NCI-H524 (cell line): ENCODE measurements around the gene TMEM171.

Experiments used
- DNase-seq, 2 experiments: peaks; one replicate each; lab custom pipeline; 2025; lab: John Stamatoyannopoulos, UW

Gene TMEM171

GRCh38 chr5:73120222-73121118 lies at the start of gene TMEM171:
TSS of gene TMEM171 (plus strand) at chr5:73120575. CDS start at chr5:73123374, 2,799 bp downstream.
- no peak for DNase-seq

GRCh38 chr5:73081093-73081492 lies 39.3 kb upstream of the TMEM171 start:
- DNase-seq = no peak

- no peak for DNase-seq
Measured at GRCh38 chr5:73088026-73088425, 32.3 kb upstream of the TMEM171 start.

GRCh38 chr5:73093943-73094342 lies 26.4 kb upstream of the TMEM171 start:
- DNase-seq = no peak

DNA sequence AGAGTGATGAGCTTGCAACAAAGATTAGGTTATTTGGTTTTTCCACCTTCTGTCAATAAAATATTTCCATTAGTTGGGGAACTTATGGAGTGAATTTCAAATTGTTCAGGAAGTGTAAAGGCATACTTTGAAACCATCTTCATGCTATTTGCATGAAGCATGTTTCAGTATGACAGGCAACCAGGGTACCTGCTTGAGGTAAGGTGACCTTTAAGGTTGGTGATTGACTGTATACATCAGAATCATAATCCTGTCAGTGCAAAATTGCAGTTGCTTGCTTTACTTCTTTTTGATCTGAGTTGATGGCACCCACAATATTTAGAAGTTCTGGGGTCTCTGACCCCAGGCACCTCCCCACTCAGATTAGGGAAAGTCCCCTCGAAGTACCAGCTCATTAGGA lies 26.0 kb upstream of the TMEM171 start:
- DNase-seq = no peak

DNA sequence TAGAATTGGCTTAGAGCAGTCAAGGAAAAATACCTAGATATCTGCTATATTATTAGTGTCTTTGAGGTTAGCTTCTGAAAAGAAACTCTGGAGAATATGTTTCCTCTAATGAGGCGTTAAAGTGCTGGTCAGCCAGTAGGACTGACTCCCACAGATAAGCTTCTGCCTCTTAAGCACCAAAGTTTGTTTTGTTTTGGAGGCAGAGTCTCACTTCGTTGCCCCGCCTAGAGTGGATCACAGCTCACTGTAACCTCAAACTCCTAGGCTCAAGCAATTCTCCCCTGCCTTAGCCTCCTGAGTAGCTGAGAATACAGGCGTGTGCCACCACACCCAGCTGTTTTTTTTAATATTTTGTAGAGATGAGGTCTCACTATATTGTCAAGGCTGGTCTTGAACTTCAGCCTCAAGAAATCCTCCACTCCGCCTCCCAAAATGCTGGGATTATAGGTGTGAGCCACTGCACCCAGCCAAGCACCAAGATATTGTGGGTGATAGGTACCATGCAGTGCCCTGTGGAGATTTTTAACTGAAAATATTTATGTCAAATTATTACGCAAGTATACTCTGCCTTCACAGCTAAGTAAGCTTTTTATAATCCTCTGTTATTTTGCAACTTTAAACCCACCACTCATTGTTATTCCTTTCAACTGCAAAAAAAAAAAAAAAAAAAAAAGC lies 24.7 kb upstream of the TMEM171 start:
- DNase-seq = no peak

DNA sequence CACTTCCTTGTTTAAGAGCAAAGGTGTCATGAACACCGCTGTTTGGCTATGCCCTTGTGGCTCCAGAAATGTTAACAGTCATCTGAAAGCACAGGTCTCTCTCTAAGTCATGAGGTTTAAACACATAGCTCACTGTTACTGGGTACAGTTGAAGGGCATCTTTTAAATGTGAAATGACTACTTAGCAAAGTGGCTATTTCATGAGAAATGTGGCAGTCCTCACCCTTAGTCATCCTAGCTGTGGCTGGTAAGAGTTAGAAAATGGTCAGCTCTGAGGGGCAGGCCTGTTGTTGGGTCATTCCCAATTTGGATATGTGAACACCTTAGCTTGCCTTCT lies 24.2 kb upstream of the TMEM171 start:
- no peak for DNase-seq

DNA sequence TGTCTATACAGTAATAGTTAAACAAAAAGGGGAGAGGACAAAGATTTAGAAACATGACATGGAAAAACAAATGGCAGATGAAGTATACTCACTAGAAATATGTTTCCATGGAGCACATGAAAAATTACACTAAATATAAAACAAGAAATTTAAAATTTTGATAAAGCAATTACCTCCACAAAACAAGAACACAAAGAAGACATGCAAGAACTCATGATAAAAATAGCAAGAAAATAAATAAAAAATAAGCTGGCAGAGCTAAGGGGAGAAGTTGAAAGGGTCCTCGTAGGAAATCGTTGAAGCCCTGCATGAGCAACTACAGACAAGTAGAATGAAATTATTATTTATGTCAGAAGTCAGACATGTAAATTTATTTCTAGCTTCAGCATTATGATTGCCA lies 22.6 kb upstream of the TMEM171 start:
- no peak for DNase-seq

DNA sequence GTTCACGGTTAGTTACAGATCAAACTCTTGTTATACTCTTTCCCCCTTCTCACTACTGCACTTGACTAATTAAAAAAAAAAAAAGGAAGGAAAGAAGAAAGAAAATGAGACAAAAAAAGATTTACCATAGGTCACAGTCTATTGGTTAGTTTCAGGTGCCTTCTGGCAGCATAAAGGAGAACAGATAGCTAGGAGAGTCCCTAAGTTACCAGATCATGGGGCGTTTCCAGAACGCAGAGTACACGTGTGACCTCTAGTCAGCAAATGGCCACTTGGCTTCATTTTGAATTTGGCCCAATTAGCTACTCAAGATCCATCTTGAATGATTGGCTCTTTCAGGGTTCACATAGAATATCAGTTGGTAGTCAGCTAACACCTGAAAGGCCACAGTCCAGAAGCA lies 20.3 kb upstream of the TMEM171 start:
- no peak for DNase-seq

DNA sequence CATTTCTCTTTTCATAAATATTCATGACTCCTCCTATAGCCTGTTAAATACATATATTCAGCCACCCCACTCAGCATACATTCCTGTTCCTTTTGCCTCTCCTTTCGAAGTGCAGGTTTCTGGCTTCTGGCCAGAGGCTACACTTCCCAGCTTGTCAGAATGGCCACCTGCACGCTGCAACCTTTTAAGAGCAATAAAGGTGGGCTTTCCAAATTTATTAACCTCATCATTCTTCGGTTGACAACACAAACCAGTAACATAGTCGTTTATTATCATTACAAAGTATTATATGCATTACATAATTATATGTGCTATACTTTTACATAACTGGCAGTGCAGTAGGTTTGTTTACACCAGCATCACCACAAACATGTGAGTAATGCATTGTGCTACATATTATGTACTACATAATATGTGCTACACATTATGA lies 16.5 kb upstream of the TMEM171 start:
- no peak for DNase-seq

GRCh38 chr5:73104326-73104725 lies 16.0 kb upstream of the TMEM171 start:
- DNase-seq = no peak

DNA sequence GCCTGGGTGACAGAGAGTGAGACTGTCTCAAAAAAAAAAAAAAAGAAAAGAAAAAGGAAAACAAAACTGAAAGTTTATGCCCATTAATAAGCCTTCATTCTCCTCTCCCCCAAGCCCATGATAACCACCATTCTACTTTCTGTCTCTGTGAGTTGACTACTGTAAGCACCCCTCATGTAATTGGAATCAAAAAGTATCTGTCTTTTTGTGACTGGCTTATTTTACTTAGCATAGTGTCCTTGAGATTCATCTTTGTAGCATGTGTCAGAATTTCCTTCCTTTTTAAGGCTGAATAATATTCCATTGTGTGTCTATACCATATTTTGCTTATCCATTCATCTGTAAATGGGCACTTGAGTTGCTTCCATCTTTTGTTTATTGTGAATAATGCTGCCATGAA lies 14.0 kb upstream of the TMEM171 start:
- no peak for DNase-seq

DNA sequence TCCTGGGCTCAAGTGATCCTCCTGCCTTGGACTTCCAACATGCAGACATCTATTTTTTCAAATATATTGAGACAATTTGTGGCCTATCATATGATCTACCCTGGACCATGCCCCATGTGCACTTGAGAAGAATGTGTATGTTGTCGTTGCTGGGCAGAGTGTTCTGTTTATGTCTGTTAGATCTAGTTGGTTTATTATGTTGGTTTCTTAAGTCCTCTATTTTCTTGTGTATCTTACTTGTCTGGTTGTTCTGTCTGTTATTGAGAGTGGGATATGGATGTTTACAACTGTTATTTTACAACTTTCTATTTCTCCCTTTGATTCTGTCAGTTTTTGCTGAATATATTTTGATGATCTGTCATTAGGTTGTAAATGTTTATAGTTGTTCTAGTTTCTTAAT lies 10.2 kb upstream of the TMEM171 start:
- DNase-seq = no peak

- DNase-seq = no peak
Measured at GRCh38 chr5:73111536-73111935, 8.8 kb upstream of the TMEM171 start.

DNA sequence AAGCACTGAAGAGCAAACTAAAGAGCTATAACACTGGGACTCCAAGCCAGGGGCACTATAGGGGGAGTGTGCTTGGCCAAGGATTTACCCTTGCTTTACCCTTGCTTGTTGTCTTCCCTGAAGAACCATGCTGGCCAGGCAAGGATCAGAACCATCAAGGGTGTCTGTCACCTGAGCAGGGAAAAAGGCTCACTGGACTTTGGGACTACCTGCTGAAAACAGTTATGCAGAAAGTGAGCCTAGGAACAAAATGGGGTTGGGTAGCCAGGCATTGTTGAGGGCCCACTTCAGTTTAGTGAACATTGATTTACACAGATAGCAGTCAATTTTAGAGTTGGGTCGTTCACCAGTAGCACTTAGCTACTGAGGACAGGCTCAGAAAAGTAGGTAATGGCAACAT lies 8.0 kb upstream of the TMEM171 start:
- DNase-seq = no peak

- DNase-seq = no peak
Measured at GRCh38 chr5:73114044-73114688, 6.2 kb upstream of the TMEM171 start.

DNA sequence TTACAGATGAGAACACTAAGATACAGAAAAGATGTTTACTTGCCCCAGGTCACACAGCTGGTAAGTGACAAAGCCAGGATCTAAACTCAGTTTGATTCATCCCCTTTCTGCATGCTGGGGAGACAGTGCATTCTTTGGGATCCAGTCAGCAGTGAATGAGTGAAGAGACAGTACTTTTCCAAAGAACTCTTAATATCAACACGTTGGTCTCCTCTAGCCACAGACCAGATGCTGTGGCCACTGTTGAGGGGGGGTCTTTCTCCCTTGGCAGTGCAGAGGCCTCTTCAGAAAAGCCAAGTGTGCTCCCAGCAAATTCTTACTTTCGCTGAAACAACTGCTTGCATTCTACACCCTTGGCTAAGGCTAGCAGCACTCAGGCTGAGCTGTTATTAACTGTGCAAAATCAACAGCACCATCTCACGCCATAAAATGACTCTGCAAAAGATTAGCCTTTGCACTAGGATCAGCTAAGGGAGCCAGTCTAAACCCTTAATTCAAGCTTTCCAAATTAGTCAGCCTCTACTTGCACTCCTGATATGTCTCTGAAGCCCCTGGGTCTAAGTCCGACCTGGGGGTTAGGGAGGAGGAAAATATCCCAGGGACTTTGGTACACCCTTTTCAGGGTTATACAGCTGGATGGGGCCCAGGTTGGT lies 4.8 kb upstream of the TMEM171 start:
- DNase-seq = no peak

DNA sequence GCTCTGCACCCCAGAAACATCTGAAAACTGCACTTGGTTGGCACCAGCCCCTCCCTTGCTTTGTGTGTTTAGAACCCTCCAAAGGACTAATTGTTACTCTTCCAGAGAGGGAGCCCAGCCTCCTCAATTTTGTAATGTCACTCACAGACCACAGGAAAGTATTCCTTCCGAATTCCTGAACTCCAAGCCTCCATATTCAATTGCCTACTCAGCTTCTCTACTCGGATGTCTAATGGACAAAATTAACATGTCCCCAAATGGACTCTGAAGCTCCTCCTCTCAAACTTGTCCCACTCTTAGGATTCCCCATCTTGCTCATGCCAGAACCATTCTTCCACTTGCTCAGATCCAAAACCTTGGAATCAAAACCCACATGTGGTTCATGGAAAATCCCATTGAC lies 3.9 kb upstream of the TMEM171 start:
- no peak for DNase-seq

DNA sequence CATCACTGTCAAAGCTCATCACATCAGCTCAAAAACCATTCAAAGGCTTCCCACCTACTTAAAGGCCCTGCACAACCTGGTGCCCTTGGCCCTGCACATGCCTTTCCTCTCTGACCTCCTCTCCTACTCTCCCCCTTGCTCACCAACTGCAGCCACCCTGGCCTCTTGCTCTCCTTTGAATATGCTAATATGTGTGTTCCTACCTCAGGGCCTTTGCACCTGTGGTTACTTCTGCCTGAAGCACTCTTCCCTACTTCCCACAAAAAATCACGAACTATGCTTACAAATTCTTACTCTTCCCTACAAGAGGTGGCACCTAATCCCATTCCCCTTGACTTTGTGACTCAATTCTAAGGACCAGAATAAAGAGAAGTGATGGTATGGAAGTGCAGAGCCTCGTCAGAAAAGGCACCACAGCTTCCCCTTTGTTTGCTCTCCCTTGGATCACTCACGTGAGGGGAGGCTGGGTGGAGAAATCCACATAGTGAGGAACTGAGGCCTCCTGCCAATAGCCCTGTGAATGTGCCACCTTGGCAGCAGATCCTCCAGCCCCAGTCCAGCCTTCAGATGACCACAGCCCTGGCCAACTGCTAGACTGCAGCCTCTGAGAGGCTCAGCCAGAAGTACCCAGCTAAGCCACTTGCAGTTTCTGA lies 3.2 kb upstream of the TMEM171 start:
- no peak for DNase-seq

DNA sequence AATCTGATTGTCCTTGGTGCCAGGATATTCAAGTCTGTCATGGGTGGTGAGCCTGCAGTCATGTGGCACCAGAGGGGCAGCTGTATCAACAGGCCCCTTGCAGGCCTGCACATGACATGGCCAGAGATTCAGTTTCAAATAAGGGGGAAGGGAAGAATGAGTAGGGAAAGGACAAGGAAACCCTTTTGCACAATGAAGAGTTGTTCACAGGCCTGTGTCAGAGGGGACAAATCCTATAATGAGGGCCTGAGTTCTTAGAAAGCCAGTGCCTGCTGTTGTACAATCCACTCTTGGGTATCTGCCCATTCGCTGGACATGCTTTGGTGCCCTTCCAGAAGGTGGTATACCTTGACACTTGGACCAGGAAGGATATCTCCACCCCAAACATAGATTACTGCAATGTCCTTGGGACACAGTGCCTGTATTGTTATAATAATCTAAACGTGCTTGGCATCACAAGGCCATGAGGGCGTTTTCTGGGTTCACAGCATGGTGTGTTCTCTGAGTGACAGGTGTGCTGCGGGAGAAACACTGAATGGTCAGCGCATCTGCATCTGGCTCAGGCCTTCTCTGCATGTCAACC lies 1.9 kb upstream of the TMEM171 start:
- no peak for DNase-seq

DNA sequence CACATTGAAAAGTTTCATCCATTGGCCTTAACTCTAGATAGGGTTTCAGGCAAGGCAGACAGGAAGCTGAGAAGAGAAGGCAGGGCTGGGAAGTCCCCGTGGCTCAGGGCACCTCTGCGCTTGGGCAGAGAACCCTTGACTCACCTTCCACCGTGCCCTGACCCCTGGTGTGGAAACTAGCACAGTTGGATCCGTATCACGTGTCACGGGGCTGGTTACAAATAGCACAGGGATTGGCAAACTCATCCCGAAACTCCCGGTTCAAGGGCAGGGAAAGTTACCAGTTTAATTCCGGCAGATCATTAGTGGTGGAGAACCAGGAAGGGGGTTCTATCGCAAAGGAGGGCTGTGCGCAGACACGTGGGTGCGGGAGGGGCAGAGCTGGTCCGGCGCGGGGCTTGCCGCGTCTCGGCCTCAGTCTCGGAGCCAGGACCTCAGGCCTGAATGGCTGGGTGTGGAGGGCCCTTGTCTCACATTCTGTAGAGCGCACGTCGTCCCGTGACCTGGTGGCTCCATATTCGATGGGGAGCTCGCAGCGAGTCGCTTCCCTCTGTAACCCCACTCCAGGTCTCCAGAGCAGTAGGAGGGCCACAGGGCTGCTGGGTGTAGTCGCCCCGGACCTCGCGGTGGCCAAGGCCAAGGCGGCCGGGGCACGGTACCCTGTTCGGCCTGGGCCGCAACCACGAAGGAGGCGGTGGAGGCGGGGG lies 771 bp upstream of the TMEM171 start:
- no peak for DNase-seq
